ENCODE results near the gene ARHGAP30.

GRCh38 chr1:161073474-161074121 is 3.9 kb upstream of the ARHGAP30 start:
- TF ChIP-seq POLR2A (IDR thresholded peaks at IDR 0.05) (no peak), POLR2AphosphoS5 (IDR thresholded peaks at IDR 0.05) (no peak)
